NCI-H345 treated with DMSO at 0.1 percent for 48 hours (cell line): ENCODE results near the gene RPS6KB1.
A peak's percentile ranks its signal among the peaks of the same experiment; 100 is the strongest.
"Not testable (repeated sequence)": the region's sequence is repeated elsewhere in the genome, so short reads cannot be mapped to it uniquely, and the experiment has no call there.

Experiments used
- DNase-seq: peaks from one replicate; lab custom pipeline; 2025; ENCODE audit not compliant: unreplicated experiment; lab: John Stamatoyannopoulos, UW

The RPS6KB1 gene

GRCh38 chr17:59870482-59870881 lies 22.4 kb upstream of the RPS6KB1 start:
- DNase-seq, result no peak

GRCh38 chr17:59872351-59872750 lies 20.6 kb upstream of the RPS6KB1 start:
- no peak for DNase-seq

- DNase-seq, result not testable (repeated sequence)
Measured at GRCh38 chr17:59873414-59873813, 19.5 kb upstream of the RPS6KB1 start.

GRCh38 chr17:59874376-59874775 lies 18.5 kb upstream of the RPS6KB1 start:
- no peak for DNase-seq

GRCh38 chr17:59876107-59876506 lies 16.8 kb upstream of the RPS6KB1 start:
- DNase-seq, result no peak

GRCh38 chr17:59877965-59878364 lies 15.0 kb upstream of the RPS6KB1 start:
- no peak for DNase-seq

GRCh38 chr17:59878624-59879023 lies 14.3 kb upstream of the RPS6KB1 start:
- DNase-seq, result no peak

- DNase-seq, result no peak
Measured at GRCh38 chr17:59884861-59885260, 8.1 kb upstream of the RPS6KB1 start.

- DNase-seq, result no peak
Measured at GRCh38 chr17:59888145-59888750, 4.7 kb upstream of the RPS6KB1 start.

- DNase-seq, result no peak
Measured at GRCh38 chr17:59890720-59891119, 2.2 kb upstream of the RPS6KB1 start.

- DNase-seq, result no peak
Measured at GRCh38 chr17:59892251-59892923, 534 bp upstream of the RPS6KB1 start.

GRCh38 chr17:59893676-59894100 lies 767 bp downstream of the RPS6KB1 start:
- DNase-seq, result no peak

GRCh38 chr17:59897090-59897489 lies 4.2 kb downstream of the RPS6KB1 start:
- DNase-seq, result no peak

- no peak for DNase-seq
Measured at GRCh38 chr17:59899099-59899498, 6.2 kb downstream of the RPS6KB1 start.

GRCh38 chr17:59901604-59902003 lies 8.7 kb downstream of the RPS6KB1 start:
- DNase-seq, result no peak

- no peak for DNase-seq
Measured at GRCh38 chr17:59903455-59903854, 10.5 kb downstream of the RPS6KB1 start.

GRCh38 chr17:59907467-59907866 lies 14.5 kb downstream of the RPS6KB1 start:
- no peak for DNase-seq

- peak; percentile 17 for DNase-seq
Measured at GRCh38 chr17:59914274-59914854, 21.4 kb downstream of the RPS6KB1 start.

GRCh38 chr17:59916446-59916845 lies 23.5 kb downstream of the RPS6KB1 start:
- no peak for DNase-seq

- DNase-seq, result not testable (repeated sequence)
Measured at GRCh38 chr17:59920637-59921036, 27.7 kb downstream of the RPS6KB1 start.

GRCh38 chr17:59930121-59930520 lies 37.2 kb downstream of the RPS6KB1 start:
- DNase-seq, result not testable (repeated sequence)

- DNase-seq, result not testable (repeated sequence)
Measured at GRCh38 chr17:59930768-59931167, 37.8 kb downstream of the RPS6KB1 start.
